IMR-90 (cell line): ENCODE data around the gene GARS1. TPM values are rescaled to one million over a fixed set of nuclear protein-coding genes. Genes with fewer than 3 reads are reported as not detected.

Source experiments
- ATAC-seq: fragments of 200-7000 bp; cut with Tn5 transposase; 2 replicates; pipeline ENCODE4 v1.9.1; 2020; ENCODE audit warnings: low read depth, mild to moderate bottlenecking, moderate library complexity
- BruUV-seq: library from RNA; stranded (reverse); fragments of 400-500 nt; replicated peaks from 2 replicates; lab custom pipeline; 2021; lab: Mats Ljungman, UMichigan
- CTCF ChIA-PET: fragments of 300-600 bp; formaldehyde crosslinking; extraction: SDS; loops from one replicate; lab custom pipeline; 2021; ENCODE audit warnings: antibody characterized with exemption; lab: Yijun Ruan, JAX
- POLR2A ChIA-PET: fragments of 300-600 bp; sonication (Branson Sonifier 250); formaldehyde crosslinking; loops from one replicate; lab custom pipeline; 2022; ENCODE audit warnings: antibody characterized with exemption; ENCODE audit not compliant: unreplicated experiment; lab: Charles Lee
- DNase-seq: peaks from one replicate; pipeline ENCODE4 v3.0.0; 2013
- H2AFZ ChIP-seq: replicated peaks from 2 replicates; pipeline ENCODE3; 2013; ENCODE audit warnings: low read length, mild to moderate bottlenecking; ENCODE audit not compliant: poor library complexity
- H2AK5ac ChIP-seq: 2 replicates; pipeline ENCODE4 v1.6.1; 2013; ENCODE audit warnings: low read depth, low read length, inconsistent platforms
- H2AK9ac ChIP-seq: replicated peaks from 2 replicates; pipeline ENCODE3; 2013; ENCODE audit warnings: mild to moderate bottlenecking, low read depth, low read length, moderate library complexity; ENCODE audit not compliant: poor library complexity
- H2BK120ac ChIP-seq: 2 replicates; pipeline ENCODE4 v1.6.1; 2013; ENCODE audit warnings: low read depth, low read length, inconsistent platforms
- H2BK15ac ChIP-seq: 3 replicates; pipeline ENCODE4 v1.6.1; 2013; ENCODE audit warnings: low read depth, low read length, inconsistent platforms
- H2BK20ac ChIP-seq: 2 replicates; pipeline ENCODE4 v1.6.1; 2013; ENCODE audit warnings: low read depth, mild to moderate bottlenecking, inconsistent platforms, low read length, moderate library complexity
- H2BK5ac ChIP-seq: 2 replicates; pipeline ENCODE4 v1.6.1; 2013; ENCODE audit warnings: mild to moderate bottlenecking, low read depth, low read length, inconsistent platforms; ENCODE audit not compliant: poor library complexity, severe bottlenecking
- H3K14ac ChIP-seq: replicated peaks from 2 replicates; pipeline ENCODE4 v1.6.1; 2013; ENCODE audit warnings: low read depth, low read length, inconsistent platforms
- H3K18ac ChIP-seq: 2 replicates; pipeline ENCODE4 v1.6.1; 2013; ENCODE audit warnings: low read depth, low read length, control low read depth
- H3K23ac ChIP-seq: 2 replicates; pipeline ENCODE4 v1.6.1; 2013; ENCODE audit warnings: low read depth, low read length, inconsistent platforms
- H3K27ac ChIP-seq: 2 replicates; pipeline ENCODE4 v1.5.1; 2013; ENCODE audit warnings: mild to moderate bottlenecking, control low read depth, low read length; ENCODE audit not compliant: insufficient read depth
- H3K27me3 ChIP-seq: 2 replicates; pipeline ENCODE4 v1.6.1; 2013; ENCODE audit warnings: low read length; ENCODE audit not compliant: control insufficient read depth, insufficient read depth
- H3K36me3 ChIP-seq: 2 replicates; pipeline ENCODE4 v1.6.1; 2013; ENCODE audit warnings: low read length, mixed read lengths; ENCODE audit not compliant: control insufficient read depth, insufficient read depth
- H3K4ac ChIP-seq: 2 replicates; pipeline ENCODE4 v1.6.1; 2013; ENCODE audit warnings: low read depth, low read length, inconsistent platforms
- H3K4me1 ChIP-seq: 2 replicates; pipeline ENCODE4 v1.6.1; 2013; ENCODE audit warnings: low read length, mixed read lengths; ENCODE audit not compliant: control insufficient read depth, insufficient read depth
- H3K4me2 ChIP-seq: 2 replicates; pipeline ENCODE4 v1.6.1; 2013; ENCODE audit warnings: low read depth, mild to moderate bottlenecking, control low read depth, low read length, moderate library complexity
- H3K4me3 ChIP-seq: 2 replicates; pipeline ENCODE4 v1.5.1; 2013; ENCODE audit warnings: low read depth, mild to moderate bottlenecking, control low read depth, low read length, moderate library complexity; ENCODE audit not compliant: insufficient read depth
- H3K56ac ChIP-seq: 2 replicates; pipeline ENCODE4 v1.6.1; 2013; ENCODE audit warnings: low read length, inconsistent platforms; ENCODE audit not compliant: insufficient read depth; ENCODE audit errors: extremely low read depth
- H3K79me1 ChIP-seq, 2 experiments: 2 replicates each; pipeline ENCODE4 v1.6.1; 2013; ENCODE audit warnings: low read length in 2 of 2, inconsistent platforms in 1 of 2, low read depth in 1 of 2
- H3K9ac ChIP-seq: 2 replicates; pipeline ENCODE4 v1.6.1; 2013; ENCODE audit warnings: low read depth, low read length, control low read depth
- H3K9me1 ChIP-seq: 2 replicates; pipeline ENCODE4 v1.6.1; 2013; ENCODE audit warnings: low read length, inconsistent platforms; ENCODE audit not compliant: insufficient read depth
- H3K9me3 ChIP-seq: 2 replicates; pipeline ENCODE4 v1.6.1; 2013; ENCODE audit warnings: low read length; ENCODE audit not compliant: control insufficient read depth, insufficient read depth
- H4K20me1 ChIP-seq: 2 replicates; pipeline ENCODE4 v1.6.1; 2013; ENCODE audit warnings: low read length, inconsistent platforms; ENCODE audit not compliant: insufficient read depth
- H4K5ac ChIP-seq: 2 replicates; pipeline ENCODE4 v1.6.1; 2013; ENCODE audit warnings: mild to moderate bottlenecking, low read depth, low read length, control low read depth
- H4K8ac ChIP-seq, 2 experiments: 2 replicates each; pipeline ENCODE4 v1.6.1; 2013; ENCODE audit warnings: low read depth in 2 of 2, low read length in 2 of 2, control low read depth in 1 of 2, inconsistent platforms in 1 of 2
- H4K91ac ChIP-seq: 2 replicates; pipeline ENCODE4 v1.6.1; 2013; ENCODE audit warnings: low read depth, low read length, inconsistent platforms; ENCODE audit not compliant: insufficient read depth
- CEBPB ChIP-seq: IDR thresholded peaks from 2 replicates; pipeline ENCODE4 v1.6.1; 2012; ENCODE audit warnings: low read depth, low read length, improper control_type of control experiment
- CHD1 ChIP-seq: IDR thresholded peaks from 2 replicates; pipeline ENCODE4 v1.6.1; 2012; ENCODE audit warnings: low read depth, low read length, improper control_type of control experiment
- MAZ ChIP-seq: IDR thresholded peaks from 2 replicates; pipeline ENCODE4 v1.6.1; 2012; ENCODE audit warnings: low read depth, mild to moderate bottlenecking, low read length, improper control_type of control experiment, moderate library complexity, borderline replicate concordance
- NFE2L2 ChIP-seq: fragments of 150-350 bp; IDR thresholded peaks from 2 replicates; pipeline ENCODE4 v1.6.1; 2016; ENCODE audit warnings: low read depth, mild to moderate bottlenecking, low read length
- POLR2A ChIP-seq: IDR thresholded peaks from 2 replicates; pipeline ENCODE4 v1.6.1; 2012; ENCODE audit warnings: mild to moderate bottlenecking, low read depth, low read length
- RAD21 ChIP-seq: IDR thresholded peaks from 2 replicates; pipeline ENCODE4 v1.6.1; 2012; ENCODE audit warnings: low read length, improper control_type of control experiment
- RCOR1 ChIP-seq: IDR thresholded peaks from 2 replicates; pipeline ENCODE4 v1.6.1; 2012; ENCODE audit warnings: mild to moderate bottlenecking, low read length, improper control_type of control experiment; ENCODE audit not compliant: insufficient replicate concordance
- SMC3 ChIP-seq: fragments of 150-350 bp; IDR thresholded peaks from 2 replicates; pipeline ENCODE4 v1.6.1; 2016; ENCODE audit warnings: low read depth, mild to moderate bottlenecking, antibody characterized with exemption, low read length, moderate library complexity
- WGBS, 2 experiments: methylation state at CpG; one replicate each; pipeline versions ENCODE4 v1.1.5 to v1.1.7; 2013; ENCODE audit warnings: missing lambda C conversion rate in 2 of 2; ENCODE audit not compliant: insufficient read length in 1 of 2; ENCODE audit errors: extremely low coverage in 2 of 2; 5-methylcytosine and 5-hydroxymethylcytosine counted together
- dilution Hi-C: fragments of 300-500 bp; cut with HindIII; formaldehyde crosslinking; loops from one replicate; pipeline ENCODE4 v1.14.3; 2018; ENCODE audit warnings: low sequenced_read_pairs; ENCODE audit not compliant: unreplicated experiment
- in situ Hi-C: fragments of 300-500 bp; cut with MboI; formaldehyde crosslinking; loops from 3 replicates; pipeline ENCODE4 v1.14.3; 2019; ENCODE audit warnings: low sequenced_read_pairs, inconsistent platforms, mixed read lengths
- intact Hi-C: fragments of 100-400 bp; cut with micrococcal nuclease; formaldehyde crosslinking; loops from 2 replicates; pipeline ENCODE4 v1.10.0; 2022
- polyA plus RNA-seq, 3 experiments: library from polyadenylated mRNA; depleted of rRNA; stranded (reverse); fragments of >200 nt; gene quantifications; 2 replicates each; pipeline ENCODE4 v1.2.3, GENCODE V29; 2012; ENCODE audit warnings: low replicate concordance in 1 of 3
- total RNA-seq: library from RNA; depleted of rRNA; stranded (reverse); fragments of >200 nt; gene quantifications from 2 replicates; pipeline ENCODE4 v1.2.3, GENCODE V29; 2012
- TF ChIP-seq, protein P1 (sequence below): conservative IDR thresholded peaks from 2 replicates; pipeline ENCODE4 v1.5.1; 2012; ENCODE audit warnings: mild to moderate bottlenecking, low read depth, low read length, improper control_type of control experiment
- TF ChIP-seq, protein P2 (sequence below): fragments of 150-350 bp; IDR thresholded peaks from 2 replicates; pipeline ENCODE4 v1.6.1; 2016; ENCODE audit warnings: low read depth, mild to moderate bottlenecking, low read length, moderate library complexity, borderline replicate concordance
- TF ChIP-seq, protein P3 (sequence below): fragments of 150-350 bp; IDR thresholded peaks from 2 replicates; pipeline ENCODE4 v1.6.1; 2017; ENCODE audit warnings: mild to moderate bottlenecking, antibody characterized with exemption, low read length, low read depth

GARS1 gene
- total and polyA plus RNA-seq, 2 of the 4 experiments (the other 2 are of a cell fraction) = 105 to 551 TPM

DNA sequence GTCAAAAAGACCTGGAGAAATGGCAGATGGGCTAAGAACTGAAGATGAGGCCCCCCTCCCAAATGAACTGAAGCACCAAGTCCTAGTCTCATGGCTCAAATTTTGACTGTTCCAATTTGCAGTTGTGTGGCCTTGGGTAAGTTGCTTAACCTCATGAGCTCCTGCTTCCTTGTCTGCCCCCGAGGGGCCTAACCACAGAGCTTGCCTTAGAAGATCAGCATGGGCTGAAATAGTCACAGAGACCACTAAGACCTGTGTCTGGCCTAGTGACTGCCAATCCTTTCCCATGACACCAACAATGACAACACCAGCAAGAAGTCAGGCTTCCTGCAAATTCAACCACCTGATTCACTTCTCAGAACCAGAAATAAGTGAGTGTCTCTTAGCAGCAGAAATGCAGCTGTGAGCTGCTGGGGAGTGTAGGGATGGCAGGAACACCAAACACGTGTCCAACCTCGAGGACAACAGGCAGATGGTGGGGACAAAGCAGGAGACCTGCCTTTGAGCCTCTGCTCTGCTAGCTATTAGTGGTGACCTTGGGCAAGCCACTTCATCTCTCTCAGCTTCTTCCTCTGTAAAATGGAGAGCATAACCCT, 63.9 kb downstream of the GARS1 start:
- Histone ChIP-seq H3K9me1 (no peaks in the 10 kb centered on the region; the same call in 1 of the 2 replicates), H2BK120ac (no peak overlapping the region), H3K9ac (no peak overlapping the region), H4K8ac (no peak overlapping the region), H3K4me2 (no peak overlapping the region), H3K23ac (no peak overlapping the region), H2BK15ac (no peak overlapping the region), H2AK9ac (no peak overlapping the region), H4K20me1 (no peaks in the 10 kb centered on the region), H2BK20ac (no peak overlapping the region), H3K4me3 (no peak overlapping the region), H3K9me3 (no peaks in the 10 kb centered on the region), H2AK5ac (no peak overlapping the region), H4K5ac (no peak overlapping the region), H3K4ac (no peak overlapping the region), H3K14ac (no peak overlapping the region), H2BK5ac (no peak overlapping the region), H4K91ac (no peak overlapping the region), H3K4me1 (no peaks in the 10 kb centered on the region), H3K79me1 (no peaks in the 10 kb centered on the region), H3K18ac (no peak overlapping the region), H3K27me3 (peaks cover 22% of the 10 kb centered on the region), H2AFZ (no peak overlapping the region), H3K27ac (no peak overlapping the region), H3K36me3 (no peaks in the 10 kb centered on the region), H3K56ac (no peak overlapping the region)
- TF ChIP-seq NFE2L2 = no peak
- TF ChIP-seq CHD1 = no peak
- TF ChIP-seq, protein P1, sequence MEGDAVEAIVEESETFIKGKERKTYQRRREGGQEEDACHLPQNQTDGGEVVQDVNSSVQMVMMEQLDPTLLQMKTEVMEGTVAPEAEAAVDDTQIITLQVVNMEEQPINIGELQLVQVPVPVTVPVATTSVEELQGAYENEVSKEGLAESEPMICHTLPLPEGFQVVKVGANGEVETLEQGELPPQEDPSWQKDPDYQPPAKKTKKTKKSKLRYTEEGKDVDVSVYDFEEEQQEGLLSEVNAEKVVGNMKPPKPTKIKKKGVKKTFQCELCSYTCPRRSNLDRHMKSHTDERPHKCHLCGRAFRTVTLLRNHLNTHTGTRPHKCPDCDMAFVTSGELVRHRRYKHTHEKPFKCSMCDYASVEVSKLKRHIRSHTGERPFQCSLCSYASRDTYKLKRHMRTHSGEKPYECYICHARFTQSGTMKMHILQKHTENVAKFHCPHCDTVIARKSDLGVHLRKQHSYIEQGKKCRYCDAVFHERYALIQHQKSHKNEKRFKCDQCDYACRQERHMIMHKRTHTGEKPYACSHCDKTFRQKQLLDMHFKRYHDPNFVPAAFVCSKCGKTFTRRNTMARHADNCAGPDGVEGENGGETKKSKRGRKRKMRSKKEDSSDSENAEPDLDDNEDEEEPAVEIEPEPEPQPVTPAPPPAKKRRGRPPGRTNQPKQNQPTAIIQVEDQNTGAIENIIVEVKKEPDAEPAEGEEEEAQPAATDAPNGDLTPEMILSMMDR = no peak
- TF ChIP-seq CEBPB = no peak
- TF ChIP-seq, protein P2, sequence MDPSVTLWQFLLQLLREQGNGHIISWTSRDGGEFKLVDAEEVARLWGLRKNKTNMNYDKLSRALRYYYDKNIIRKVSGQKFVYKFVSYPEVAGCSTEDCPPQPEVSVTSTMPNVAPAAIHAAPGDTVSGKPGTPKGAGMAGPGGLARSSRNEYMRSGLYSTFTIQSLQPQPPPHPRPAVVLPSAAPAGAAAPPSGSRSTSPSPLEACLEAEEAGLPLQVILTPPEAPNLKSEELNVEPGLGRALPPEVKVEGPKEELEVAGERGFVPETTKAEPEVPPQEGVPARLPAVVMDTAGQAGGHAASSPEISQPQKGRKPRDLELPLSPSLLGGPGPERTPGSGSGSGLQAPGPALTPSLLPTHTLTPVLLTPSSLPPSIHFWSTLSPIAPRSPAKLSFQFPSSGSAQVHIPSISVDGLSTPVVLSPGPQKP = no peak
- TF ChIP-seq, protein P3, sequence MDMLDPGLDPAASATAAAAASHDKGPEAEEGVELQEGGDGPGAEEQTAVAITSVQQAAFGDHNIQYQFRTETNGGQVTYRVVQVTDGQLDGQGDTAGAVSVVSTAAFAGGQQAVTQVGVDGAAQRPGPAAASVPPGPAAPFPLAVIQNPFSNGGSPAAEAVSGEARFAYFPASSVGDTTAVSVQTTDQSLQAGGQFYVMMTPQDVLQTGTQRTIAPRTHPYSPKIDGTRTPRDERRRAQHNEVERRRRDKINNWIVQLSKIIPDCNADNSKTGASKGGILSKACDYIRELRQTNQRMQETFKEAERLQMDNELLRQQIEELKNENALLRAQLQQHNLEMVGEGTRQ = no peak
- TF ChIP-seq RAD21 = no peak
- TF ChIP-seq MAZ = no peak
- TF ChIP-seq POLR2A = no peak
- no peak for TF ChIP-seq RCOR1
- TF ChIP-seq SMC3 = no peak
- ChIA-PET CTCF (no interaction called here), POLR2A (no interaction called here)
- DNase-seq (no peak), ATAC-seq (no peak)
- dilution Hi-C loops = no loop called here
- in situ Hi-C loops = no loop called here
- WGBS, 2 experiments = 0% methylated on average over 1 of the region's 3 CpGs; no CpG with 5 or more reads in 1 of the 2 experiments
- no TSS peak for BruUV-seq
- intact Hi-C loops = no loop called here
